Stimulated activated naive CD8-positive, alpha-beta T cell treated with anti-CD3 and anti-CD28 coated beads, Interleukin-15, amount 100 ng/mL, for 72 hours (primary cell): ENCODE measurements around the gene DLGAP1.
A peak's percentile ranks its signal among the peaks of the same experiment; 100 is the strongest.

Experiments
- ATAC-seq: fragments of 150-1000 bp; cut with Tn5 transposase; 2 replicates; pipeline ENCODE4 v1.10.0; 2021; ENCODE audit warnings: mild to moderate bottlenecking, moderate library complexity
- DNase-seq, 2 donors: peaks; one replicate each; pipeline ENCODE4 v3.0.0; 2021 to 2022
- H3K27ac Mint-ChIP-seq, 2 donors: one replicate each; pipeline ENCODE4 v1.8.0; 2022; ENCODE audit warnings: mild to moderate bottlenecking in 2 of 2, mixed read lengths in 2 of 2, moderate library complexity in 2 of 2
- H3K27me3 Mint-ChIP-seq: one replicate; pipeline ENCODE4 v1.8.0; 2022; ENCODE audit warnings: mixed read lengths
- H3K4me1 Mint-ChIP-seq: one replicate; pipeline ENCODE4 v1.8.0; 2022; ENCODE audit warnings: mild to moderate bottlenecking, mixed read lengths
- H3K4me3 Mint-ChIP-seq, 2 donors: one replicate each; pipeline ENCODE4 v1.8.0; 2022; ENCODE audit warnings: mild to moderate bottlenecking in 2 of 2, mixed read lengths in 2 of 2, moderate library complexity in 1 of 2
- H3K9me3 Mint-ChIP-seq, 2 donors: one replicate each; pipeline ENCODE4 v1.8.0; 2022; ENCODE audit warnings: mixed read lengths in 2 of 2

DLGAP1 gene

DNA sequence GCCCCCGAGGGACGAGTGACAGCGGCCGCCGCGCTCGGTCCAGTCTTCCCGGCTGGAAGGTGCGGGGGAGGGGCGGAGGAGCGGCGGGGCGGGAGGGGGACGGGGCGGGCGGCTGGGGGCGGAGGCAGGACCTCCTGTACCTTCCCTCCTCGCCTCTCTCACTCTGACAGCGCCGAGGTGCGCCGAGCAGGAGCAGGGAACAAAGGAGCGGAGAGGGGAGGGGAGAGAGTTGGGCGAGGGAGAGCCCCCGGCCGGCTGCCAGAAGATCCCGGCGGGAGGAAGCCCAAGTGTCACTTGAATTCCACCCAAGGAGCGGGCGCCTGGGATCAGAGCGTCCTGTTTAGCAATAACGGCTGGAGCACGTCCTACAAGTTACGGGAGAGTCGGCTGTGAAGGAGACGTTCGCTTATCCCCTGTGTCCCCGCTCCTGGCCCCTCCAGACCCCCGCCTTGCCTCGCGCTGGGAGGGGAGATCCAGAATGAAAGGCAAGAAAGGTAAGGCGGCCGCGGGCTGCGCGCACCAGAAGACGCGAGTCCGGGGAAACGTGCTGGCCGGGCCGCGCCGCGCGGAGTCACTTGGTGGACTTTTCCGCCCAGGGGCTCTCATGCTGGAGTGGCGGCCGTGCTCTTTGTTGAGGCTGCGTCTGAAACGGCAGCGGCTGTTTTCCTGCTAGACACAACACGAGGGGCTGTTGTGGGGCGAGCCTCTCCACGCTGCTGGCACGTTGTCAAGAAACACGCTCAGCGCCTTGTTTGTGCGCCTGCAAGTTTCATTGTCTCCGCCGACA, 1004.9 kb downstream of the DLGAP1 start, which contains the start of gene TGIF1:
Gene TGIF1, plus strand, starts transcription at position 161 of the 787 bp plus-strand sequence. Its CDS starts 318 bp downstream, at position 479.
- Mint-ChIP-seq H3K9me3 (no peaks in the 10 kb centered on the region), H3K27ac (peak within 1 kb of the TSS; percentile 99 to 100), H3K27me3 (no peaks in the 10 kb centered on the region), H3K4me3 (peak within 1 kb of the TSS; percentile 86), H3K4me1 (peaks cover 36% of the 10 kb centered on the region)
- ATAC-seq (peak; percentile 3), DNase-seq (peak; percentile 76 to 79)

DNA sequence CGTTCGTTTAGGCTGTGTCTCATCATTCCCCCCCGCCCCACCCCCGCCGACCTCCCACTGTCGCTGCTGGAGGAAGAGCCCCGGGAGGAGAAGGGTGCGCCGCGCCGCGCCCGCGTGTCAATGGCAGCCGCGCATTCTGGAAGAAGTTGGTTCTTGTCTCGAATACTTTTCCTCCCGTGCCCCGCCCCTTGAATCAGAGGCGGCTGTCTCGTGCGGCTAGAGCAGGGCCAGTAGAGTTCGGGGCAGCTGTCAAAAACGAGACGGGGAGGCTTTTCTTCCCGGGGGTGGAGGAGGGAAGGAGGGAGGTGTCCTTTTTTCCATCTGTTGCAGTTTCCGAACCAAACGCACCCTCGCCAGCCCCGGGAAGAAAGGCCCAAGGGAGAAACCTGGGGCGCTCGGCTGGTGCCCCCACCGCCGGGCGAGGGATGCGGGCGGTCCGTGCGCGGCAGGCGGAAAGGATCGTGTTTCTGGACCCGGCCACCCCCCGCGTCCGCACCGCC, 1005.5 kb downstream of the DLGAP1 start:
- peak; percentile 9 for ATAC-seq
- Mint-ChIP-seq H3K4me1 (peaks cover 30% of the 10 kb centered on the region), H3K9me3 (no peaks in the 10 kb centered on the region)

DNA sequence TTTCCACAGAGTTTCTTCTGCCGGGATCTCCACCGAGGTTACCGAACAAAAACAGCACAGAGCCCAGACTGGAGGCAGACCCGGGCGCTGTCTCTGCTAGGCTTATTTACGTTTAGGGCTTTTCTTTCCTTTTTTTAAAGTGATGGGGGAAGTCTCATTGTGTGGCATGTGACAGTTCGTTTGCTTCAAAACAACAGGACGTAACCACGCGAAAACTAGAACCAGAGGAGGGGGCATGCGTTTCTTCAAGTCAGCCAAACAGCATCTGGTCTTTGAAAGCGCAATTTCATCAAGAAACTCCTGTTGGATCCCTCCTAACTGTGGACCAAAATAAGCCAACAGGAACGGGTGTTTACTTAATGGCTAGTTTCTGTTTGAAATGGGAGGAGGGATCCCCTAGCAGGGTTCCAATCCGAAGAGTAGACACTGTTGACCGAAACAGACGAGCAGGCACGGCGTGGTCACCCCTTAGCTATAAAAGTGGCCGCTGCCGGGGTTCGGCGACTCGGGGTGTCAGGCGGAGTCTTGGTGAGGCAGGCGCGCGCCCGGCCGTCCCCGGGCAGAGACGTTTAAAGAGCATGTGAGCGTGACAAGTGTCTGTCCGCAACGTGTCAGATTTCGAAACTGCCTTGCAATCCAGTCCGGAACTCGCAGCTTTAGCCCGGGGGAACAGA, 1006.1 kb downstream of the DLGAP1 start:
- Mint-ChIP-seq H3K27ac (peak overlapping the region; percentile 99 to 100), H3K4me1 (peaks cover 28% of the 10 kb centered on the region), H3K27me3 (no peaks in the 10 kb centered on the region), H3K9me3 (no peaks in the 10 kb centered on the region), H3K4me3 (peak overlapping the region; percentile 86)
- DNase-seq: peak; percentile 88
- ATAC-seq: peak; percentile 57

More for the DNA sequence above, 1005.5 kb downstream of the DLGAP1 start:
- Mint-ChIP-seq H3K27me3 (no peaks in the 10 kb centered on the region), H3K27ac (peak overlapping the region; percentile 99 to 100), H3K4me3 (peak overlapping the region; percentile 86)
- no peak for DNase-seq

DNA sequence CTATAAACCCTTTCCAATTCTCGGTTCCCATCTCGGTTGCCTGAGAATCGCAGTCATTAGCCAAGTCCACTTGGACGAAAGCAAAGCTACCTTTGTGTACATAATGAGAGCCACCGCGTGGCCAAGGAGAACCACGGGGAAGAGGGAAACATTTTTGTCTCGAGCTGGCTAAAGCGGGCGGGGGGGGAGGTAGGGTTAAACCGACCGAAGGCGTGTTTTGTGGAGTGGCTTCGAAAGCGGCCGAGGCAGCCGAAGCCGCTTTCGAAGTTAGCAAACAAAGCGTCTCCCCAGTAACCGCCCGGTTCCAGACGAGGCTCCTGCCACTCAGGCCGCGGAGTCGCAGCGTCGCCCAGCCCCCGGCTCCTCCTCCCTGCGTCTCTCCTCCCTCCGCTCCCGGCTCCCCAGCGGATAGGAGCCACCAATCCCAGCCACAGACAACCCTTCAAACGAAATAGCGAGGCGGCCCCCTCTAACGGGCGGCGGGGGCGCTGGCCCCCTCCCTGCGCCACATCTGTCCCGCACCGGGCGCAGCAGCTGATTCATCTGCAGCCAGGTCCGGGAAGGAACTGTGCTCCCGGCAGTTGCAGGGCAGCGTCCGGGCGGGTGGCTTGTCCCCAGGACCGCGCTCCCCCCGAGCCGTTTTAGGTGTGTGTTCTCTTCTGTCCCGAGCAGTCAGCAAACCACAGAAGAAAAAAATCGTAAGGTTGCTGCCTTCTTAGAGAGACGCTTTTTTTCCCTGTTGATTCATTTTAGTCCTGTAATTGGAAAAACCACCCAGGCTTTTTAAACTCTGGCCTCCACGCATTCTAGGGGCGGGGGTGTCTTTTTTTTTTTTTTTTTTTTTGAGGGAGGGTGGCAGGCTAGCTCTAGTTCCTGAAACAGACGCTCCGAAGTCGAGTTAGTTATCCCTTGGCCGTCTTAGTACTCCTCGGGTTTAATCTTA, 1006.9 kb downstream of the DLGAP1 start:
- peaks cover 24% of the 10 kb centered on the region for H3K4me1 Mint-ChIP-seq
- DNase-seq: peak; percentile 87 to 92
- no peaks in the 10 kb centered on the region for H3K27me3 Mint-ChIP-seq

DNA sequence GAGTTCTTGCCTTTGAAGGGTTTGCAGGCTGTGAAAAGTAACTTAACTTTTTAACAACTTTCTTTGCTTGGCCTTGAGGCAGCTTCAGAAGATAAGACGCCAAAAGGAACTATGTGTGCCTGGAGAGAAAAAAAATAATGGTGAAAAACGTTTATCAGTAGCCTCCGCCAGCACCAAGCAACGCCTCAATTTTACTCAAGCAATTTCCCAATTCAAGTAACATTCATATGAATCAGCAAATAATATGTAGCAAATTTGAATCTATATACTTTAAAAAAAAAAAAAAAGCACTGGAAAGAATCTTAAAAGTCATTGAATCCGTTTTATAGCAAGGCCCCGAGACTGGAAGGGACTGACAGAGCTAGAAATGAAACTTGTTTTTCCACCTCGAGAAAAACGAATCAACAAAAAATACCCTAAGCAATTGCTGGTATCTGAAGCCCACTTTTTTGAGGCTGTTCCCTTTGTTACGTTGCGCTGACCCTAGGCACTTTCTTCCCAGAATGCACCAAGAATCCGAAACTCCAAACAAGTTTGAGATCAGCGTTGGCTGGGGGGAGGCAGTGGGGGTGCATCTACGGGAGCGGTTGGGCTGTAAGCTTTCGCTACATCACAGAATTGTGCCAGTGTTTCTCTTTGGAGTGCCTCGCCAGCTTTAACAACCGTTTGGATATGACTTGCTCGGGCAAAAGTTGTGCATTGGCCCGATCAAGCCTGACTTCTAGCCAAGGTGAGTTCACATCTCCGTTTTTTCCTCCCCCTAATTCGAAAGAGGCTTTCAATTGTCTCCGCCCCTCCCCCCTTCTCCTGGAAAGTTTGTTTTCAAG, 1007.8 kb downstream of the DLGAP1 start:
- Mint-ChIP-seq H3K9me3 (no peaks in the 10 kb centered on the region), H3K27me3 (no peaks in the 10 kb centered on the region), H3K4me3 (peak overlapping the region; percentile 86), H3K27ac (peak overlapping the region; percentile 99 to 100), H3K4me1 (peaks cover 17% of the 10 kb centered on the region)
- DNase-seq (peak; percentile 40 to 58), ATAC-seq (no peak)

More for the DNA sequence above, 1006.9 kb downstream of the DLGAP1 start:
- Mint-ChIP-seq H3K27ac (peak overlapping the region; percentile 99 to 100), H3K9me3 (no peaks in the 10 kb centered on the region), H3K4me3 (peak overlapping the region; percentile 86)
- ATAC-seq: peak; percentile 71
